H9 (cell line): Measurements from ENCODE around the gene TACO1. TPM values are rescaled to one million over a fixed set of nuclear protein-coding genes. Genes with fewer than 3 reads are reported as not detected.

Source experiments
- DNase-seq: peaks from one replicate; pipeline ENCODE4 v3.0.0-alpha.2; 2017
- H2AFZ ChIP-seq: one replicate; pipeline ENCODE4 v1.6.1; 2013; ENCODE audit warnings: mild to moderate bottlenecking, low read length, control low read depth, moderate library complexity
- H2AK5ac ChIP-seq: 2 replicates; pipeline ENCODE4 v1.6.1; 2013; ENCODE audit warnings: low read length, control low read depth, mixed read lengths; ENCODE audit not compliant: insufficient read length
- H2BK120ac ChIP-seq: one replicate; pipeline ENCODE4 v1.6.1; 2013; ENCODE audit warnings: low read depth, mild to moderate bottlenecking, low read length, control low read depth, inconsistent platforms; ENCODE audit not compliant: poor library complexity, severe bottlenecking
- H2BK12ac ChIP-seq: 2 replicates; pipeline ENCODE4 v1.6.1; 2013; ENCODE audit warnings: low read length, control low read depth, mixed read lengths, low read depth; ENCODE audit not compliant: insufficient read length
- H2BK15ac ChIP-seq: 2 replicates; pipeline ENCODE4 v1.6.1; 2013; ENCODE audit warnings: low read depth, low read length, control low read depth
- H2BK20ac ChIP-seq: one replicate; pipeline ENCODE4 v1.6.1; 2013; ENCODE audit warnings: low read depth, mild to moderate bottlenecking, low read length, control low read depth, inconsistent platforms; ENCODE audit not compliant: poor library complexity, severe bottlenecking
- H2BK5ac ChIP-seq: 2 replicates; pipeline ENCODE4 v1.6.1; 2013; ENCODE audit warnings: low read length, control low read depth, mixed read lengths; ENCODE audit not compliant: insufficient read length
- H3K14ac ChIP-seq: 2 replicates; pipeline ENCODE4 v1.6.1; 2013; ENCODE audit warnings: low read length, control low read depth; ENCODE audit not compliant: insufficient read depth
- H3K18ac ChIP-seq: 2 replicates; pipeline ENCODE4 v1.6.1; 2013; ENCODE audit warnings: low read depth, mild to moderate bottlenecking, mixed read lengths, low read length, control low read depth; ENCODE audit not compliant: insufficient read length
- H3K23ac ChIP-seq: 2 replicates; pipeline ENCODE4 v1.6.1; 2013; ENCODE audit warnings: low read length, control low read depth, mixed read lengths, low read depth; ENCODE audit not compliant: insufficient read length
- H3K23me2 ChIP-seq: 2 replicates; pipeline ENCODE4 v1.6.1; 2013; ENCODE audit warnings: low read depth, mild to moderate bottlenecking, mixed read lengths, low read length, control low read depth; ENCODE audit not compliant: insufficient read length, poor library complexity, severe bottlenecking
- H3K27ac ChIP-seq: 2 replicates; pipeline ENCODE4 v1.5.1; 2013; ENCODE audit warnings: low read length, control low read depth, mixed read lengths, low read depth; ENCODE audit not compliant: insufficient read length
- H3K27me3 ChIP-seq: 2 replicates; pipeline ENCODE4 v1.6.1; 2013; ENCODE audit warnings: low read length, control low read depth, inconsistent platforms; ENCODE audit not compliant: insufficient read depth
- H3K4ac ChIP-seq: 2 replicates; pipeline ENCODE4 v1.6.1; 2013; ENCODE audit warnings: low read depth, mild to moderate bottlenecking, control low read depth, inconsistent platforms, low read length, moderate library complexity
- H3K4me1 ChIP-seq: 2 replicates; pipeline ENCODE4 v1.6.1; 2013; ENCODE audit warnings: low read length, control low read depth, inconsistent platforms; ENCODE audit not compliant: insufficient read depth
- H3K4me2 ChIP-seq: 2 replicates; pipeline ENCODE4 v1.6.1; 2013; ENCODE audit warnings: low read length, control low read depth, mixed read lengths; ENCODE audit not compliant: insufficient read length, insufficient read depth
- H3K56ac ChIP-seq: 2 replicates; pipeline ENCODE4 v1.6.1; 2013; ENCODE audit warnings: low read depth, mild to moderate bottlenecking, mixed read lengths, low read length, control low read depth; ENCODE audit not compliant: insufficient read length
- H3K79me1 ChIP-seq: 2 replicates; pipeline ENCODE4 v1.6.1; 2013; ENCODE audit warnings: low read depth, mild to moderate bottlenecking, moderate library complexity, low read length, control low read depth, inconsistent platforms; ENCODE audit not compliant: insufficient read depth, poor library complexity, severe bottlenecking
- H3K79me2 ChIP-seq: 2 replicates; pipeline ENCODE4 v1.6.1; 2013; ENCODE audit warnings: low read length, control low read depth, inconsistent platforms; ENCODE audit not compliant: insufficient read depth
- H3K9ac ChIP-seq: 2 replicates; pipeline ENCODE4 v1.6.1; 2013; ENCODE audit warnings: low read length, control low read depth, mixed read lengths; ENCODE audit not compliant: insufficient read length; ENCODE audit errors: extremely low read depth
- H3K9me3 ChIP-seq: one replicate; pipeline ENCODE4 v1.6.1; 2013; ENCODE audit warnings: low read depth, low read length, inconsistent platforms; ENCODE audit not compliant: control insufficient read depth
- H3T11ph ChIP-seq: one replicate; pipeline ENCODE4 v1.6.1; 2013; ENCODE audit warnings: mild to moderate bottlenecking, low read length, control low read depth, inconsistent platforms
- H4K20me1 ChIP-seq: one replicate; pipeline ENCODE4 v1.6.1; 2013; ENCODE audit not compliant: control insufficient read depth, insufficient read length, insufficient read depth
- H4K5ac ChIP-seq: 2 replicates; pipeline ENCODE4 v1.6.1; 2013; ENCODE audit warnings: low read depth, mild to moderate bottlenecking, mixed read lengths, low read length, control low read depth; ENCODE audit not compliant: insufficient read length
- H4K8ac ChIP-seq: replicated peaks from 2 replicates; pipeline ENCODE4 v1.6.1; 2013; ENCODE audit warnings: low read length, control low read depth, mixed read lengths, low read depth; ENCODE audit not compliant: insufficient read length
- H4K91ac ChIP-seq: 2 replicates; pipeline ENCODE4 v1.6.1; 2013; ENCODE audit warnings: low read depth, mild to moderate bottlenecking, moderate library complexity, mixed read lengths, low read length, control low read depth; ENCODE audit not compliant: insufficient read length
- H3K27ac Mint-ChIP-seq, 3 experiments: 2 replicates in 2 of 3; 3 replicates in 1 of 3; pipeline ENCODE4 v1.8.0; 2020 to 2021; ENCODE audit warnings: mixed read lengths in 3 of 3, mild to moderate bottlenecking in 1 of 3, moderate library complexity in 1 of 3
- H3K27me3 Mint-ChIP-seq: 2 replicates; pipeline ENCODE4 v1.8.0; 2021; ENCODE audit warnings: low read depth, mild to moderate bottlenecking, moderate library complexity, mixed read lengths
- H3K36me3 Mint-ChIP-seq, 3 experiments: 2 replicates in 2 of 3; 3 replicates in 1 of 3; pipeline ENCODE4 v1.8.0; 2020 to 2021; ENCODE audit warnings: low read depth in 3 of 3, mixed read lengths in 3 of 3; ENCODE audit not compliant: insufficient read depth in 1 of 3
- H3K4me1 Mint-ChIP-seq, 2 experiments: 2 replicates each; pipeline ENCODE4 v1.8.0; 2020; ENCODE audit warnings: mixed read lengths in 2 of 2
- H3K4me3 Mint-ChIP-seq, 2 experiments: 2 replicates in 1 of 2; 3 replicates in 1 of 2; pipeline ENCODE4 v1.8.0; 2020 to 2021; ENCODE audit warnings: mild to moderate bottlenecking in 2 of 2, mixed read lengths in 2 of 2, moderate library complexity in 1 of 2
- H3K9me3 Mint-ChIP-seq, 2 experiments: 2 replicates in 1 of 2; 3 replicates in 1 of 2; pipeline ENCODE4 v1.8.0; 2020; ENCODE audit warnings: mild to moderate bottlenecking in 2 of 2, mixed read lengths in 2 of 2, moderate library complexity in 1 of 2
- WGBS: extraction: QIAGEN DNeasy Blood & Tissue Kit; methylation state at CpG from one replicate; pipeline ENCODE4 v1.1.7; 2013; ENCODE audit warnings: missing lambda C conversion rate, low lambda C conversion rate, mixed read lengths; ENCODE audit not compliant: insufficient read length; ENCODE audit errors: extremely low coverage; 5-methylcytosine and 5-hydroxymethylcytosine counted together
- total RNA-seq: library from RNA; stranded (reverse); gene quantifications from 2 replicates; pipeline ENCODE4 v1.2.1, GENCODE V29; 2021
- TF ChIP-seq, protein P1 (sequence below): fragments of 200-600 bp; sonication (generic); conservative IDR thresholded peaks from 3 replicates; pipeline ENCODE4 v1.8.0; 2021; ENCODE audit warnings: antibody characterized with exemption, mild to moderate bottlenecking

TACO1 gene
- total RNA-seq, 1 experiment from 2014 or later: 30.2 TPM

DNA sequence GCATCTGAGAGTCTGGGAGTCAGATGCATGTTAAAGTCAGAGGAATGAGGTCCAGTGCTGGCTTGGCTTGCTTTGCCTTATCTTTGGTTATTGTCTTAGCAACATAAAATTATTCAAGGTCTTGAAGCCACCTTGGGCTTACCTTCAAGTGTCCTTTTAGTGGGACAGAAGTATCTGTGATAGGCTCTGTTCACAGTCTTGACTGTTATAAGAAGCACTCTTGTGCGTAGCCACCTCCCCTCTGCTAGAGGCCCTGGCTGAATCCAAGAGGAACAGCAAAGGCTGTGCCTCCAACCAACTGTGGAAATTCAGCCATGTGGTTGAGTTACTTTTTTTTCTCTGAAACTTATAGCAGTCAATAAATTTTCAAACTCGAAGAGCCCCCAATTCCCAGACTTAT is 13.0 kb downstream of the TACO1 start:
- Histone ChIP-seq H2BK12ac (no peak overlapping the region), H3K79me2 (no peaks in the 10 kb centered on the region), H4K20me1 (no peaks in the 10 kb centered on the region), H2BK5ac (no peak overlapping the region), H2BK20ac (no peak overlapping the region), H2BK15ac (no peak overlapping the region), H3K27me3 (no peaks in the 10 kb centered on the region), H3K9me3 (no peaks in the 10 kb centered on the region), H2AFZ (no peak overlapping the region), H3K4me1 (no peaks in the 10 kb centered on the region), H4K91ac (no peak overlapping the region), H3K27ac (no peak overlapping the region), H3K23me2 (no peaks in the 10 kb centered on the region), H2BK120ac (no peak overlapping the region), H3K4ac (no peak overlapping the region), H3T11ph (no peak overlapping the region), H4K5ac (no peak overlapping the region), H2AK5ac (no peak overlapping the region), H3K18ac (no peak overlapping the region), H3K56ac (no peak overlapping the region), H3K23ac (no peak overlapping the region), H3K9ac (no peak overlapping the region), H3K4me2 (no peak overlapping the region), H3K14ac (no peak overlapping the region), H4K8ac (no peak overlapping the region), H3K79me1 (no peaks in the 10 kb centered on the region)
- no CpG with 5 or more reads among the region's 2 CpGs for whole genome bisulfite sequencing
- H3K36me3 Mint-ChIP-seq: peaks cover under 1 to 16% (median 3%) of the 10 kb centered on the region in 3 experiments; a peak in 5 of 7 replicates
- TF ChIP-seq, protein P1, sequence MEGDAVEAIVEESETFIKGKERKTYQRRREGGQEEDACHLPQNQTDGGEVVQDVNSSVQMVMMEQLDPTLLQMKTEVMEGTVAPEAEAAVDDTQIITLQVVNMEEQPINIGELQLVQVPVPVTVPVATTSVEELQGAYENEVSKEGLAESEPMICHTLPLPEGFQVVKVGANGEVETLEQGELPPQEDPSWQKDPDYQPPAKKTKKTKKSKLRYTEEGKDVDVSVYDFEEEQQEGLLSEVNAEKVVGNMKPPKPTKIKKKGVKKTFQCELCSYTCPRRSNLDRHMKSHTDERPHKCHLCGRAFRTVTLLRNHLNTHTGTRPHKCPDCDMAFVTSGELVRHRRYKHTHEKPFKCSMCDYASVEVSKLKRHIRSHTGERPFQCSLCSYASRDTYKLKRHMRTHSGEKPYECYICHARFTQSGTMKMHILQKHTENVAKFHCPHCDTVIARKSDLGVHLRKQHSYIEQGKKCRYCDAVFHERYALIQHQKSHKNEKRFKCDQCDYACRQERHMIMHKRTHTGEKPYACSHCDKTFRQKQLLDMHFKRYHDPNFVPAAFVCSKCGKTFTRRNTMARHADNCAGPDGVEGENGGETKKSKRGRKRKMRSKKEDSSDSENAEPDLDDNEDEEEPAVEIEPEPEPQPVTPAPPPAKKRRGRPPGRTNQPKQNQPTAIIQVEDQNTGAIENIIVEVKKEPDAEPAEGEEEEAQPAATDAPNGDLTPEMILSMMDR: no peak
- no peak overlapping the region for H3K4me3 Mint-ChIP-seq
- no peak for DNase-seq
- H3K27me3 Mint-ChIP-seq: peaks cover 2% of the 10 kb centered on the region
- no peaks in the 10 kb centered on the region for H3K9me3 Mint-ChIP-seq
- no peak overlapping the region for H3K27ac Mint-ChIP-seq
- no peaks in the 10 kb centered on the region for H3K4me1 Mint-ChIP-seq
